ENCODE results near the gene SOBP. TPM values are rescaled to one million over a fixed set of nuclear protein-coding genes. Genes with fewer than 3 reads are reported as not detected.

SOBP gene
- total RNA-seq, 4 donors from 2014 or later, result 0.15 to 3.8 (median 1.6) TPM

DNA sequence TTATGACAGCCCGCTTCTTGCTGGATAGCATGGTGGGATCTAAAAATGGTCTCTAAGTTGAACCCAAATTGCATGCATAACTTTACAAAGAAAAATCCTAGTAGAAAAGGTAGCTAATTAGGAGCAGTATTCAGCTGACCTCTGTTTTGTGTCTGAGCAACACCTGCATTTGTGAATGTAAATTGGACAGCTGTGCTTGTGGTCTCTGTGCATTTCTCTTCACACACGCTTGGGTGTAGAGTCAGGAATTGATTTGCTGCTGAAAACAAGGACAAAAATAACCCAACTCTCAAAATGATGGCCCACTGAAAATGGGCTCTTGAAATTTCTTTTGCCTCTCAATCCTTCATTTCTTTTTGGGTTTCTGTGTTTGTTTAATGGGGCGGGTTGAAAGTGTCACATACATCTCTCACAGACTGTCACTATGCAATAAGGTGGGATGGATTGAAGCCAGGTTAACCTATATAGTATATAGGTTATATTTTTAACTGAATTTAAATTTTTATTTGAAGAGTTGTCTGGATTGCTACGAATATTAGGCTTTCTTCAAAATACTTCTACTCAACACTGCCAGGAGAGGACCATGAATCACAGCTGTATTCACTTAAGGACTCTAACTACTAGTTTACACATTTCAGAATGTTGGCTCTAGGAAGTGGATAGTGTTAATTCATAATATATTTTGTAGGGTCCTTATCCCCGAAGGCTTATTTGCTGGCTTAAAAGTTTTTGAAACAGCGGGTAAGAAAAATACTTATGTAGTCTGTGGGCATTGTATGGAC is 46.5 kb downstream of the SOBP start:
- no peak overlapping the region for H3K4me3 ChIP-seq
- no peaks in the 10 kb centered on the region for H3K36me3 ChIP-seq
- TF ChIP-seq POLR2A (IDR thresholded peaks at IDR 0.05), result no peak
- no peak for TF ChIP-seq CTCF (IDR thresholded peaks at IDR 0.05)
- no peak overlapping the region for H3K27ac ChIP-seq
- intact Hi-C loops (cut with DNase I), result no loop called here
- peaks cover 0 to 4% (median 0%) of the 10 kb centered on the region in 3 donors for H3K4me1 ChIP-seq
- H3K9me3 ChIP-seq, result no peaks in the 10 kb centered on the region
- H3K27me3 ChIP-seq, result no peaks in the 10 kb centered on the region
- DNase-seq, result no peak
- WGBS, 2 donors, result 78 to 81% methylated on average over 6 of the region's 6 CpGs

DNA sequence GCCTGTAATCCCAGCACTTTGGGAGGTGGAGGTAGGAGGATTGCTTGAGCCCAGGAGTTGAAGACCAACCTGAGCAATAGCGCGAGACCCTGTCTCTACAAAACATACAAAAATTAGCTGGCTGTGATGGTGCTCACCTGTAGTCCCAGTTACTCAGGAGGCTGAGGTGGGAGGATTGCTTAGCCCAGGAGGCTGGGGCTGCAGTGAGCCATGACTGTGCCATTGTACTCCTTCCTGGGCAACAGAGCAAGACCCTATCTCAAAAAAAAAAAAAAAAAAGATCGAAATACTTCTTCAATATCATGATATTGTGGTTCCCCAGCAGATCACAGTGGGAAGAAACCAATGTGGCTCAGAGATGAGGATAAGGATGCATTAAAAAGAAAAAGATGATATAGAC is 47.6 kb downstream of the SOBP start:
- no peak overlapping the region for H3K27ac ChIP-seq
- no peaks in the 10 kb centered on the region for H3K27me3 ChIP-seq
- H3K4me1 ChIP-seq, result peaks cover 0 to 4% (median 0%) of the 10 kb centered on the region in 3 donors
- H3K9me3 ChIP-seq, result no peaks in the 10 kb centered on the region
- no peaks in the 10 kb centered on the region for H3K36me3 ChIP-seq
- intact Hi-C loops (cut with DNase I), result no loop called here
- 87 to 92% methylated on average over 3 of the region's 3 CpGs for WGBS, 2 donors
- H3K4me3 ChIP-seq, result no peak overlapping the region
- no peak for DNase-seq
- TF ChIP-seq CTCF (IDR thresholded peaks at IDR 0.05), result no peak
- TF ChIP-seq POLR2A (IDR thresholded peaks at IDR 0.05), result no peak

DNA sequence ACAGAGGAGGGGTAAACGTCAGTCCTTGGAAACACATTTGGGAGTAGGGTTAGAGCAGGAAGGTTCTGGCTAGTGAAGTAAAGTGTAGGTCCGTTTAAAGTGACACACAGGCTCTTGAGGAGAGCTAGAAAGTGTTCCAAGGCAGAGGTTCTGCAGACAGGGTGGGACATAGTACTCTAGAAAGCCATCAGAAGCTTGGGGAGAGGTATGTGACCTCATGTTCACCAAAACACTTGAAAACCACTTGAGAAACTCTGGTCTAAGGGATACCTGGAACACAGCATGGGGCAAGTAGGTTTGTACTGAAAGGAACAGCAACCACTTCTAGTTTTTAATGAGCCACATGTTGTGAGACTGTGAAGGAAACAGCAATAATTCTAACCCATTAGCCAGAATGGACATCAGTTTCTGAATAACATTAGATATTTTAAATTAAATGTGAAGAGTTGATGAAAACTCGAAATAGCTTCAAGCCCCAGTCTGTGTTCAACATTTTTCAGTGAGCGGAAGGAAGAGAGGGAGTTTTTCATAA is 49.0 kb downstream of the SOBP start:
- Histone ChIP-seq H3K36me3 (no peaks in the 10 kb centered on the region), H3K4me3 (no peak overlapping the region), H3K4me1 (peaks cover 0 to 4% (median 0%) of the 10 kb centered on the region in 3 donors), H3K9me3 (no peaks in the 10 kb centered on the region), H3K27ac (no peak overlapping the region), H3K27me3 (no peaks in the 10 kb centered on the region)
- 74 to 76% methylated on average over 3 to 4 of the region's 4 CpGs for WGBS, 2 donors
- intact Hi-C loops (cut with DNase I), result no loop called here
- TF ChIP-seq CTCF (IDR thresholded peaks at IDR 0.05) (no peak), POLR2A (IDR thresholded peaks at IDR 0.05) (no peak)
- DNase-seq, result no peak

DNA sequence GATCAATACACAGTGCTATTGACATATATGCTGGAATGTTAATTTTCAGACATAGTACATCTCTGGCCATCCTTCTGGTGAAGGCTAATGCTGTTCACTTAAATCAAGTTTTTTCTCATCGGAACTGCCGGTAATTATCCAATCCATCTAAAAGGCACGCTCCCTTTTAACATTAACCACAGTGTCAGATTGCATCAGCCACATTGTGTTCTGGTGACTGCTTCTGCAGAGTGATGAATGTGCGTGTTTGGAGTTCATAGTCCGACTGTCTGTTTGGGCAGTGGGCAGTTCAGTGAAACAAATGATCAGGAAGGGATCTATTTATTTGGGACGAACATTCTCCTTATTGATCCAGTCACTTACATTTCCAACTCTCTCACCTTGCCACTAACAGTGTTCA is 49.5 kb downstream of the SOBP start:
- Histone ChIP-seq H3K27me3 (no peaks in the 10 kb centered on the region), H3K27ac (no peak overlapping the region), H3K9me3 (no peaks in the 10 kb centered on the region), H3K4me1 (peaks cover 0 to 4% (median 0%) of the 10 kb centered on the region in 3 donors), H3K4me3 (no peak overlapping the region), H3K36me3 (no peaks in the 10 kb centered on the region)
- WGBS, 2 donors, result 68 to 90% methylated on average over 6 of the region's 6 CpGs
- TF ChIP-seq CTCF (IDR thresholded peaks at IDR 0.05) (no peak), POLR2A (IDR thresholded peaks at IDR 0.05) (no peak)
- intact Hi-C loops (cut with DNase I), result no loop called here
- DNase-seq, result no peak

GRCh38 chr6:107539849-107540464 is 50.0 kb downstream of the SOBP start:
- WGBS, 2 donors, result 50 to 60% methylated on average over 2 of the region's 2 CpGs
- Histone ChIP-seq H3K4me1 (peaks cover 0 to 4% (median 0%) of the 10 kb centered on the region in 3 donors), H3K36me3 (no peaks in the 10 kb centered on the region), H3K9me3 (no peaks in the 10 kb centered on the region), H3K27me3 (no peaks in the 10 kb centered on the region), H3K4me3 (no peak overlapping the region), H3K27ac (no peak overlapping the region)
- intact Hi-C loops (cut with DNase I), result no loop called here
- TF ChIP-seq CTCF (IDR thresholded peaks at IDR 0.05) (no peak), POLR2A (IDR thresholded peaks at IDR 0.05) (no peak)
- DNase-seq, result no peak

All from esophagus squamous epithelium (tissue), 5 donors.